Mammary epithelial cell (primary cell): ENCODE results near the gene AOC2.

Source experiments
- EZH2 ChIP-seq: IDR thresholded peaks from 2 replicates; pipeline ENCODE4 v1.6.1; 2012; ENCODE audit warnings: low read length, inconsistent platforms, borderline replicate concordance
- TF ChIP-seq, protein P1 (sequence below), 2 donors: IDR thresholded peaks in 1 of 2; conservative IDR thresholded peaks in 1 of 2; 2 replicates each; pipeline ENCODE4 v1.5.1; 2011 to 2012; ENCODE audit warnings: inconsistent platforms in 2 of 2, low read length in 2 of 2, mild to moderate bottlenecking in 2 of 2, control low read depth in 1 of 2, low read depth in 1 of 2; ENCODE audit not compliant: insufficient read depth in 1 of 2; ENCODE audit errors: extremely low read depth in 1 of 2

GRCh38 chr17:42832213-42832933 is 12.0 kb upstream of the AOC2 start:
- TF ChIP-seq, protein P1, sequence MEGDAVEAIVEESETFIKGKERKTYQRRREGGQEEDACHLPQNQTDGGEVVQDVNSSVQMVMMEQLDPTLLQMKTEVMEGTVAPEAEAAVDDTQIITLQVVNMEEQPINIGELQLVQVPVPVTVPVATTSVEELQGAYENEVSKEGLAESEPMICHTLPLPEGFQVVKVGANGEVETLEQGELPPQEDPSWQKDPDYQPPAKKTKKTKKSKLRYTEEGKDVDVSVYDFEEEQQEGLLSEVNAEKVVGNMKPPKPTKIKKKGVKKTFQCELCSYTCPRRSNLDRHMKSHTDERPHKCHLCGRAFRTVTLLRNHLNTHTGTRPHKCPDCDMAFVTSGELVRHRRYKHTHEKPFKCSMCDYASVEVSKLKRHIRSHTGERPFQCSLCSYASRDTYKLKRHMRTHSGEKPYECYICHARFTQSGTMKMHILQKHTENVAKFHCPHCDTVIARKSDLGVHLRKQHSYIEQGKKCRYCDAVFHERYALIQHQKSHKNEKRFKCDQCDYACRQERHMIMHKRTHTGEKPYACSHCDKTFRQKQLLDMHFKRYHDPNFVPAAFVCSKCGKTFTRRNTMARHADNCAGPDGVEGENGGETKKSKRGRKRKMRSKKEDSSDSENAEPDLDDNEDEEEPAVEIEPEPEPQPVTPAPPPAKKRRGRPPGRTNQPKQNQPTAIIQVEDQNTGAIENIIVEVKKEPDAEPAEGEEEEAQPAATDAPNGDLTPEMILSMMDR (conservative IDR thresholded peaks at IDR 0.05 in 1 of 2, IDR thresholded peaks at IDR 0.05 in 1 of 2; ENCODE audit: extremely low read depth in 1 of 2, insufficient read depth in 1 of 2, low read depth in 1 of 2, low read length in 2 of 2), result no peak
- no peak for TF ChIP-seq EZH2
